LNCAP (cell line): ENCODE data around the gene LRRC71.

Experiments
- TF ChIP-seq, protein P1 (sequence below): fragments of 450-650 bp; IDR thresholded peaks from 2 replicates; pipeline ENCODE4 v1.5.1; 2017; ENCODE audit warnings: mild to moderate bottlenecking

The LRRC71 gene

DNA sequence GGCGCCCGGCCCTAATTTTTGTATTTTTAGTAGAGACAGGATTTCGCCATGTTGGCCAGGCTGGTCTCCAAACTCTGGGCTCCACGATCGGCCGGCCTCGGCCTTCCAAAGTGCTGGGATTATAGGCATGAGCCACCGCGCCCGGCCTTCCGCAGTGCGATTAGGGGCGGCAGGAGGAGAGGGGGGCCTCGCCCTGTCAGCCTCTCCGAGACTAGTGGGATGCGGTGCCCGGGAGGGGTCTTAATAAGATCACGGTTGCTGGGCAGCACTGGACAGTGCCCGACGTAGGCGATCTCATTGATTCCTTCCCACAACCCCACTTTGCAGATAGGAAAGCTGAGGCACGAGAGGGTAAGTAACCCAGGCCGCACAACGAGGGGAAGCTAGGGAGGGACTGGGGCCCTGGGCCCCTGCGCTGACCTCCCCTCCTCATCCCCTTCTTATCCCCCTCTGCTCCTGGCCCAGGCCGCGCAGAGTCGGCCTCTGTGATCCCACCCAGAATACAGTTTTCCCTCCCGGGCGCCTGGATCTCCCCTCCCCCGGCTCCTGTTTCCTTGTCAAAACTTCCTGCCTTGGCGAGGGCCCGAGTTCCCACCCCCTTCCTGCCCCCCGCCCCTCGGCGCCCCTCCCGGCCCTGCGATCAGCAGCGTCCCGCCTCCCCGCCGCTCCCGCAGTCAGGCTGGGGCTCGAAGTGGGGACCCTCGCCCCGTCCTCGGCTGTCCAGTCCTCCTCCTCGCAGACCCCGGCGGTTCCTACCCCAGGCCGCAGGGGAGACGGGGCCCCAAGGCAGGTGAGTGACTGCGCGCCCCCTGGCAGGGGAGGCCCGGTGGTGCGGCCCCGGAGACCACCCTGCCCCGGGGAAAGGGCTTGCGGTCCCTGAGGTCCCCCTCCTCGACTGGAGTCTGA is 27.1 kb upstream of the LRRC71 start, which contains the start of gene PEAR1:
TSS of gene PEAR1 (plus strand) at position 671 of the 906 bp plus-strand sequence. CDS start 10,209 bp downstream, outside the sequence.
- TF ChIP-seq, protein P1, sequence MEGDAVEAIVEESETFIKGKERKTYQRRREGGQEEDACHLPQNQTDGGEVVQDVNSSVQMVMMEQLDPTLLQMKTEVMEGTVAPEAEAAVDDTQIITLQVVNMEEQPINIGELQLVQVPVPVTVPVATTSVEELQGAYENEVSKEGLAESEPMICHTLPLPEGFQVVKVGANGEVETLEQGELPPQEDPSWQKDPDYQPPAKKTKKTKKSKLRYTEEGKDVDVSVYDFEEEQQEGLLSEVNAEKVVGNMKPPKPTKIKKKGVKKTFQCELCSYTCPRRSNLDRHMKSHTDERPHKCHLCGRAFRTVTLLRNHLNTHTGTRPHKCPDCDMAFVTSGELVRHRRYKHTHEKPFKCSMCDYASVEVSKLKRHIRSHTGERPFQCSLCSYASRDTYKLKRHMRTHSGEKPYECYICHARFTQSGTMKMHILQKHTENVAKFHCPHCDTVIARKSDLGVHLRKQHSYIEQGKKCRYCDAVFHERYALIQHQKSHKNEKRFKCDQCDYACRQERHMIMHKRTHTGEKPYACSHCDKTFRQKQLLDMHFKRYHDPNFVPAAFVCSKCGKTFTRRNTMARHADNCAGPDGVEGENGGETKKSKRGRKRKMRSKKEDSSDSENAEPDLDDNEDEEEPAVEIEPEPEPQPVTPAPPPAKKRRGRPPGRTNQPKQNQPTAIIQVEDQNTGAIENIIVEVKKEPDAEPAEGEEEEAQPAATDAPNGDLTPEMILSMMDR = no peak

DNA sequence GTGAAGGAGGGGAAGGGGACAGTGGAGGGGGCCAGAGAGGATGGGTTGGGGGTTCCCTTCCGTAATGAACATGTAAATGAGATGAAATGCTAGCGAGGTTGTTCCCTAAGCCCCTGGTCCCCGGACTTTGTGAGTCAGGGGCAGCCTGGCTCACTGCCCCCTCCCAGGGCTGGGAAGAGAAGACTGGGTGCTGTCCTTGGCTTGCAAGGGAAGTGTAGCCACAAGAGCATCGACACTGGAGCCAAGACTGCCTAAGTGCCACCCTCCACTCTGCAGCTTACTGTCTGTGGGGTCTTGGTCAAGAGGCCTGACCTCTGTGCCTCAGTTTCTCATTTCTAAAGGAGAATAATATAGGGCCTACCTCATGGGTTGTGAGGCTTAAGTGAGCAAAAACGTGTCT is 26.4 kb upstream of the LRRC71 start:
- TF ChIP-seq, protein P1 = no peak

DNA sequence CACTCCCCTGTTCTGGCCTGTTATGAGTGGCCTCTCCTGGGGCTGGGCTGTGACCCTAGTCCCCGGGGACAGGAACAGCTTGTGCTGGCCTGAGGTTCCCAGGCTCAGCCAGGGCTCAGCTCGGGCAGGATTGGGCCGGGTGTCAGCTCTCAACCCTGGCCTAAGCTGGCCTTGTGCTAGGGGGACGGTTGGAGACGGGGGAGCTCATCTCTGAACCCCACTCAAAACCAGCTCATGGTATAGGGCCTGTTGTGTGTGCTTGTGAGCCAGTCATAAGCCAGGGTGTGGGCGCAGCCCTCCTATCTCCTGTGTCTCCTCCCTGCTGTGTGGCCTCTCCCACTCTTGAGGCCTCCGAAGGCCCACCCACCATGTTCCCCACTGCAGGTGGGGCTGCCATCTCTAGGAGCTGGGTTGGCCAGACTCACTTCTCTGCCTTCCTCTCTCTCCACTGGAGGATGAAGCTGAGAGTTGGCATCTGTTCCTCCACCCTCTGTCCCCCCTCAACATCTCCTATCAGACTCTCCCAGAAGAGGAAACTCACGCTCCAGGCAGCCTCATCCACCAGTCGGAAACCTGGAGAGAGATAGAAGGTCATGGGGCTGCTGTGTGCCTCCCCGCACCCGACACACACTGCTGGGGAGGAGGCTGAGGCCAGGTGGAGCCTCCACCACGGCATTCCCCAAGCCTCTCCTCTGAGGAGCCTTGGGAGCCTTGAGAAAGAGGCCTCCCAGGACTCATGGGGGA is 25.5 kb upstream of the LRRC71 start:
- TF ChIP-seq, protein P1 = no peak

DNA sequence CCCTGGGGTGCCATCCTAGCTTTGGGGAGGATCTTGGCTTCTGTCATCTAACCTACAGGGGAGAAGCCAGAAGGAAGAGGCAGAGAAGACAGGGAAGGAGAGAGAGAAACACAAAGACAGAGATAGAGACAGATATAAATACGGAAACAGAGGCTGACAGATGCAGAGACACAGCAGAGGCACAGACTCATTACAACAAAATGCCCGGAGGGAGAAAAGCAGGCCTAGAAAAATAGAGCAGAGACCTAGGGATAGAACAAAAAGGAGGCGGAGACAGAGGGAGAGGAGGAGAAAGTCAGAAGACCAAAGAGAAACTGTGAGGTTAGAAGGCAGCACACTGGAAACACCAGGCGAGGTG is 25.0 kb upstream of the LRRC71 start:
- TF ChIP-seq, protein P1 = no peak

DNA sequence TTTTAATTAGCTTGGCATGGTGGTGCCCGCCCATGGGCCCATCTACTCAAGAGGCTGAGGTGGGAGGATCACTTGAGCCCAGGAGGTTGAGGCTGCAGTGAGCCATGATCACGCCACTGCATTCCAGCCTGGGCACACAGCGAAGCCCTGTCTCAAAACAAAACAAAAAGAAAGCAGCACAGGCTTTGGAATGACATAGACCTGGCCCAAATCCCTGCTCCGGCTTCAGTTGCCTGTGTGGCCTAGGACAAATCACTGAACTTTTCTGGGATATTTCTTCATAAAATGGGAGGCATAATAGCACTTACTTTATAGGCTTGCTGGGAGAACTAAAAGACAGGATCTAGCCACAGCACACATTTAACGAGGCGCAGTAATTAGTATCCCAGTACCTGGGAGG is 24.5 kb upstream of the LRRC71 start:
- TF ChIP-seq, protein P1 = no peak

DNA sequence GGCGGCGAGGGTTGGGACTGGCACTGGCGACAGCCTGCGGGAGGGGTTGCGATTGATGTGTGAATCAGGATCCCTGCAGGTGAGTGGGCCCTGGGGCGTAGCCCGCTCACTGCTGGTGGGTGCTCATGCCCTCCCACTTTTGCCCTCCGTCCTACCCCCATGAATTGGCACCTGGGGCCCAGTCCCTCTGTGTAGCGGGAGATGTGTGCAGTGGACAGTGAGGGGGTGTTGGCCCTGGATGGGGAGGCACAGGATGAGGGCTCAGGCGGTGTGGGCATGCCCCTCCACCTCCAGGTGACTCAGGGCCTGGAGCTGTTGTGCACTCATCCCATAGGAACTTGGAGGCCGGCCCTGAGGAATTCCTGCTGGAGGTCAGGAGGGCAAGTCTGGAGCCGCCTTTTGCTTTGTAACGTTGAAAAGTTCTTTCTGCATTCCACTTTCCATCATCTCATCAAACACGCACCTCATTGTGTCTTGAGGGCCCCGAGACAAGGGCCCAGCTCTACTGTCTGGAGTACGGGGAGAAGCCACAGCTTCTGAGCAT is 23.9 kb upstream of the LRRC71 start:
- TF ChIP-seq, protein P1 = no peak

DNA sequence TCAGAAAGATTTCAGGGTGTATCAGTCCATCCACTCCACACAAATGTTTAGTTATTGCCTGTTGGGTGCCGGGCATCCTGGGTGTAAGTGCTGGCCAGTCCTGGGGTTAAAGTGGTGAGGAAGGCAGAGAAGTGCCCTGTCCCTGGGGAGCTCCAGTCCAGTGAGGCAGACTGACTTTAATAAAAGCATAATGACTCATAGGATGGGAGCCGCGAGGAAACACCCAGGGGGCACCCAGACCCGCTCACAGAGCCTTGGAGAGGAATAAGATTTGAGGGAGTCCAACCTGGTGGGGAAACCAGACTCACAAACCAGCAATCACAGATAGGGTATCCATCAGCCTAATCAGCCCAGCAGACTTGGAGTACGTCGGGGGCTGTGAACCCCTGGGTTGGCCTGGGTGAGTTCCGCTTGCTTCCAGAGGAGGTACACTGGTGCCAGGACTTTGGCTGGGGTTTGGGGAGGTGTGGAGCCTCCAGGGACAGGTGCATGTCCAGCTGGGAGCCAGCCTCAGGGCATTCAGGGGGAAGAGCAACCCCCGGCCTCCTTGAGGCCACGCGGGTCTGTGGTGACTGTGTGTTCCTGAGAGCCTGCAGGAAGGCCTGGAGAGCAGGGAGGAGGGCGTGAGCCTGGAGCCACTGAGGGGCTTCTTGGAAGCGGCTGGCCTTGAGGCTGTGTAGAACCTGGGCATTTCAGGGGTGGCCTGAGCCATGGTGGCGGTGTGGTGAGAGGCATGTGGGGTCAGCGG is 23.2 kb upstream of the LRRC71 start:
- TF ChIP-seq, protein P1 = no peak
